Activated B cell treated with CpG ODN at 0.5 μM for 24 hours (primary cell): ENCODE measurements around the gene FNDC11. TPM values are rescaled to one million over a fixed set of nuclear protein-coding genes. Genes with fewer than 3 reads are reported as not detected.
"Not testable (repeated sequence)": the region's sequence is repeated elsewhere in the genome, so short reads cannot be mapped to it uniquely, and the experiment has no call there.

ENCODE experiments used
- ATAC-seq: fragments of 200-7000 bp; cut with Tn5 transposase; one replicate; pipeline ENCODE4 v1.10.0; 2021; ENCODE audit warnings: low read depth, mild to moderate bottlenecking, moderate library complexity
- CTCF ChIA-PET: fragments of 350-600 bp; sonication (Branson Sonifier 250); formaldehyde crosslinking; loops from one replicate; lab custom pipeline; 2021; ENCODE audit warnings: antibody characterized with exemption; lab: Charles Lee
- POLR2A ChIA-PET: fragments of 350-600 bp; sonication (Branson Sonifier 250); formaldehyde crosslinking; loops from one replicate; lab custom pipeline; 2021; ENCODE audit warnings: antibody characterized with exemption; lab: Charles Lee
- DNase-seq: peaks from one replicate; pipeline ENCODE4 v3.0.0; 2022
- H3K27ac Mint-ChIP-seq: one replicate; pipeline ENCODE4 v1.8.0; 2020; ENCODE audit warnings: mixed read lengths
- H3K27me3 Mint-ChIP-seq: one replicate; pipeline ENCODE4 v1.8.0; 2021; ENCODE audit warnings: mixed read lengths
- H3K36me3 Mint-ChIP-seq: one replicate; pipeline ENCODE4 v1.8.0; 2021; ENCODE audit warnings: low read depth, mixed read lengths
- H3K4me1 Mint-ChIP-seq: one replicate; pipeline ENCODE4 v1.8.0; 2021; ENCODE audit warnings: mixed read lengths
- H3K4me3 Mint-ChIP-seq: one replicate; pipeline ENCODE4 v1.8.0; 2020; ENCODE audit warnings: mild to moderate bottlenecking, mixed read lengths
- H3K9me3 Mint-ChIP-seq: one replicate; pipeline ENCODE4 v1.8.0; 2020; ENCODE audit warnings: mixed read lengths
- intact Hi-C: fragments of 100-400 bp; cut with micrococcal nuclease; formaldehyde crosslinking; loops from one replicate; pipeline ENCODE4 v1.15.1; 2024
- total RNA-seq: library from RNA; stranded (reverse); gene quantifications from 2 replicates; pipeline ENCODE4 v1.2.3, GENCODE V29; 2022
- TF ChIP-seq, protein P1 (sequence below): fragments of 200-600 bp; IDR thresholded peaks from one replicate; pipeline ENCODE4 v1.8.0; 2022; ENCODE audit warnings: antibody characterized with exemption, mild to moderate bottlenecking

FNDC11 gene
- total RNA-seq, 1 donor from 2014 or later = 0.78 TPM

DNA sequence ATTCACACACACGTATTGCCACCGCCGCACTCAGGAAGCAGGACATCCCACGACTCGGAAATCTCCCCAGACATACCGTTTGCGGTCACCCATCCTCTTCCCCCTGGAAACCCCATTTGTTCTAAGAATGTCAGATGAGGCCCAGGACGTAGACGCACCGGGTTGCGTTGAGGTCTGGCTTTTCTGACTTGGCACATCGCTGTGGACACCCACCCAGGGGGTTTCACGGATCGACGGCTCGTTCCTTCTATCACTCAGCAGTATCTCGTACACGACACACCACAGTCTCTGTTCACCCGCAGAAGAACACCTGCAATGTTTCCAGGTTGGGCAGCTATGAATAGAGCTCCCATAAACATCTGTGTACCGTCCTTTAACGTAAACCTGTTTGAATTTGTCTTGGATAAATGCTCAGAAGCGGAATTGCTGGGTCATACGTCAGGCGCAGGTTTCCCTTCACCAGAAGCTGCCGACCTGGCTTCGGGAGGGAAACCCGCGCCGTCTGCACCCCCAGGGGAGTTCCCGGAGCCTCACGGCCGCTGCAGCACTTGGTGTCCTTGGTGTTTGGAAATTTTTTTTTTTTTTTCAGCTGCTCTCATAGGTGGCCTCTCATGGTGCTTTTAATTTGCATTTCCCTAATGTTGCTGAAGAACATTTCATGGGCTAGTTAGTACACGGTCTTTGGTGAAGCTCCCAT is 45.7 kb upstream of the FNDC11 start:
- CTCF ChIA-PET = no interaction called here
- POLR2A ChIA-PET = interaction anchor here (1.4 kb wide), 1 partner anchor 12 kb away, joined by 3 read pairs; the partner anchor contains the start of gene PPDPF
- no peak overlapping the region for H3K27ac Mint-ChIP-seq
- H3K27me3 Mint-ChIP-seq = peaks cover 29% of the 10 kb centered on the region
- peaks cover 10% of the 10 kb centered on the region for H3K9me3 Mint-ChIP-seq
- ATAC-seq (no peak), DNase-seq (no peak)
- no peak overlapping the region for H3K4me3 Mint-ChIP-seq
- no peaks in the 10 kb centered on the region for H3K4me1 Mint-ChIP-seq
- H3K36me3 Mint-ChIP-seq = no peaks in the 10 kb centered on the region
- TF ChIP-seq, protein P1, sequence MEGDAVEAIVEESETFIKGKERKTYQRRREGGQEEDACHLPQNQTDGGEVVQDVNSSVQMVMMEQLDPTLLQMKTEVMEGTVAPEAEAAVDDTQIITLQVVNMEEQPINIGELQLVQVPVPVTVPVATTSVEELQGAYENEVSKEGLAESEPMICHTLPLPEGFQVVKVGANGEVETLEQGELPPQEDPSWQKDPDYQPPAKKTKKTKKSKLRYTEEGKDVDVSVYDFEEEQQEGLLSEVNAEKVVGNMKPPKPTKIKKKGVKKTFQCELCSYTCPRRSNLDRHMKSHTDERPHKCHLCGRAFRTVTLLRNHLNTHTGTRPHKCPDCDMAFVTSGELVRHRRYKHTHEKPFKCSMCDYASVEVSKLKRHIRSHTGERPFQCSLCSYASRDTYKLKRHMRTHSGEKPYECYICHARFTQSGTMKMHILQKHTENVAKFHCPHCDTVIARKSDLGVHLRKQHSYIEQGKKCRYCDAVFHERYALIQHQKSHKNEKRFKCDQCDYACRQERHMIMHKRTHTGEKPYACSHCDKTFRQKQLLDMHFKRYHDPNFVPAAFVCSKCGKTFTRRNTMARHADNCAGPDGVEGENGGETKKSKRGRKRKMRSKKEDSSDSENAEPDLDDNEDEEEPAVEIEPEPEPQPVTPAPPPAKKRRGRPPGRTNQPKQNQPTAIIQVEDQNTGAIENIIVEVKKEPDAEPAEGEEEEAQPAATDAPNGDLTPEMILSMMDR = no peak
- intact Hi-C loops = no loop called here

DNA sequence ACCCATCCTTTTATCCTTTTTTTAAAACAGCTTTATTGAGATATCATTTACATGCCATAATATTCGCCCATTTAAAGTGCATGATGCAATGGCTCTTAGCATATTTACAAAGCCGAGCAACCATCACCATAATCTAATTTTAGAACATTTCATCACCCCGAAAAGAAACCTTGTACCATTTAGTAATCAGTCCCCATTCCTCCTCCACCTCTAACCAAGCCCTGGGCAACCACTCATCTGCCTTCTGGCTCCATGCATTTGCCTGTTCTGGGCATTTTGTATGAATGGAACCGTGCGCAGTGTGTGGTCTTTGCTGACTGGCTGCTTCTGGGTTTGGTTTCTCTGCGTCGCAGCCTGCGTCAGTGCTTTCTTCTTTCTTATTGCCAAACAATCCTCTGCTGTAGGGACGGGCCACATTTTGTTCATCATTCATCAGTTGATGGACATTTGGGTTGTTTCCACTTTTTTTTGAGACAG is 44.8 kb upstream of the FNDC11 start:
- ChIA-PET CTCF (no interaction called here), POLR2A (interaction anchor here (1.4 kb wide), 1 partner anchor 11 kb away, joined by 3 read pairs; the partner anchor contains the start of gene PPDPF)
- DNase-seq = no peak
- H3K36me3 Mint-ChIP-seq = no peaks in the 10 kb centered on the region
- intact Hi-C loops = no loop called here
- H3K27ac Mint-ChIP-seq = no peak overlapping the region
- H3K27me3 Mint-ChIP-seq = peaks cover 31% of the 10 kb centered on the region
- no peak for ATAC-seq
- peaks cover 12% of the 10 kb centered on the region for H3K9me3 Mint-ChIP-seq
- H3K4me1 Mint-ChIP-seq = no peaks in the 10 kb centered on the region
- TF ChIP-seq, protein P1 = no peak
- no peak overlapping the region for H3K4me3 Mint-ChIP-seq

DNA sequence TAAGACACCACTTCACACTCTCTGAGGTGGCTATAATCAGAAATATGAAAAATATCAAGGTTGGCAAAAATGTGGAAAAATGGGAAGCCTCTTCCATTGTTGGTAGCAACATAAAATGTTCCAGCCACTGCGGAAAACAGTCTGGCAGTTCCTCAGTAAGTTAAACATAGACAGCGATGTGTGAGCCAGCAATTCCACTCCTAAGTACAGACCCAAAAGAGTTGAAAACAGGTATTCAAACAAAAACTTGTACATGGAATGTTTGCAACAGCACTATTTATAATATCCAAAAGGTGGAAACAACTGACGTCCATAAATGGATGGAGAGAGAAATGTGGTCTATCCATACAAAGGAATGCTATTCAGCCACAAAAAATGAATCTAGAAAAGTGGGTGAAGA is 40.8 kb upstream of the FNDC11 start:
- TF ChIP-seq, protein P1 = no peak
- DNase-seq = no peak
- CTCF ChIA-PET = no interaction called here
- POLR2A ChIA-PET = no interaction called here
- peaks cover 22% of the 10 kb centered on the region for H3K27me3 Mint-ChIP-seq
- intact Hi-C loops = no loop called here
- no peaks in the 10 kb centered on the region for H3K4me1 Mint-ChIP-seq
- no peak overlapping the region for H3K4me3 Mint-ChIP-seq
- H3K36me3 Mint-ChIP-seq = no peaks in the 10 kb centered on the region
- peaks cover 8% of the 10 kb centered on the region for H3K9me3 Mint-ChIP-seq
- ATAC-seq = no peak
- H3K27ac Mint-ChIP-seq = no peak overlapping the region

DNA sequence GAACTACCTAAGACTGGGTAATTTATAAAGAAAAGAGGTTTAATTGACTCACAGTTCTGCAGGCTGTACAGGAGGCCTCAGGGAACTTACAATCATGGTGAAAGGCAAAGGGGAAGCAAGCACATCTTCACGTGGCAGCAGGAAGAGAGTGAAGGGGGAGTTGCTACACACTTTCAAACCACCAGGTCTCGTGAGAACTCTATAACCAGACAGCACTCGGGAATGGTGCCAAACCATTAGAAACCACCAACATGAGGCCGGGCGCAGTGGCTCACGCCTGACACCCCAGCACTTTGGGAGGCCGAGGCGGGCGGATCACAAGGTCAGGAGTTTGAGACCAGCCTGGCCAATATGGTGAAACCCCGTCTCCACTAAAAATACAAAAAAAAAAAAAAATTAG is 39.4 kb upstream of the FNDC11 start:
- H3K4me1 Mint-ChIP-seq, H3K4me3 Mint-ChIP-seq, ATAC-seq, intact Hi-C loops, H3K9me3 Mint-ChIP-seq, DNase-seq, H3K27ac Mint-ChIP-seq, CTCF ChIA-PET, H3K36me3 Mint-ChIP-seq: not testable (repeated sequence)
- POLR2A ChIA-PET = interaction anchor here (0.7 kb wide), 1 partner anchor 561 kb away, joined by 4 read pairs; no protein-coding TSS in a partner anchor
- peaks cover 15% of the 10 kb centered on the region for H3K27me3 Mint-ChIP-seq

DNA sequence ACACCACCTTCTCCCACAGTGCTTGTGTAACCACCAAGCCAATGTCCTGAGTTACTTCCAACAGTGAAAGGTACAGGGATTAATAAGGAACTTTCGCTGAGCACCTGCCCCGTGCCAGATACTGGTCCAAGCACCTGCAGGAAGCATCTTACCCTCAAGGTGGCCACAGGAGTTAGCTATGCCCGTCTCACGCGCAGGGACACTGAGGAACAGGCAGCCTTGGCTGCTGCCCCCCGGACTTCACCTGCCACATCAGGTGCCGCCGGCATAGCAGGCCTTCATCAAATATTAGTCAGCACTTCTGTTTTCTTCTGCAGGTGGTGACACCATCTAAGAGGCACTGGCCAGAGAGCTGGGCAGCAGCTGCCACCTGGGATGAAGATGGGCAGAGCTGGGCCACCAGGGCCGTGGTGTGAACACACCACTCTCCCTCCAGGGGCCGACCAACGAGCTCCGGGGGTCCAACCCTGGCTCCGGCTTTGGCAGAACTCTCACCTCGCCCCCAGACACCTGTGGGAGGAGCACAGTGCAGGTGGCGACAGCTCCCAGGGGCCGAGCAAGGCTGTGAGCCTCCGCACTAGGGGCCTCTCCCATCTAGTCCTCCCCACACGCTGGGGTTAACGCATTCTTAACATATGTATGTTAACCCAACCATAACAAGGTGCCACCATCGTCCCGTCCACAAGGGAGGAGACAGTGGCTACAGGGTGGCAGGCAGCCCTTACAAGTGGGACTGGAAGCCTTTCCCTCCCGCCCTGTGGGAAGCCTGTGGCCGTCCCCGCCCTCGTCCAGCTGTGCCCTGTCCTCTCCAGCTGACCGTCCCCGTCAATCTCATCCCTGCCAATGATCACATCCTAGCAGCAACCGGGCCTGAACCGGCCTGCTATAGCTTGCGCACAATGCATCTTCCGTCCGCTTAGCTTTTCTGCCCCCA is 36.3 kb upstream of the FNDC11 start:
- peaks cover 8% of the 10 kb centered on the region for H3K36me3 Mint-ChIP-seq
- ATAC-seq (no peak), DNase-seq (no peak)
- H3K9me3 Mint-ChIP-seq = peaks cover 8% of the 10 kb centered on the region
- intact Hi-C loops = no loop called here
- H3K4me3 Mint-ChIP-seq = peak overlapping the region; percentile 63
- H3K4me1 Mint-ChIP-seq = peaks cover 15% of the 10 kb centered on the region
- peaks cover 8% of the 10 kb centered on the region for H3K27me3 Mint-ChIP-seq
- POLR2A ChIA-PET = interaction anchor here (1.0 kb wide), 1 partner anchor 20 kb away, joined by 3 read pairs; no protein-coding TSS in a partner anchor
- CTCF ChIA-PET = interaction anchor here (1.2 to 1.6 kb wide), 2 partner anchors 20 to 520 kb away, joined by 3 to 4 read pairs; partner anchors contain the start of gene PTK6
- TF ChIP-seq, protein P1 = no peak
- H3K27ac Mint-ChIP-seq = peak overlapping the region; percentile 12
